A549 (cell line): Measurements from ENCODE around the gene GLS. TPM values are rescaled to one million over a fixed set of nuclear protein-coding genes. Genes with fewer than 3 reads are reported as not detected.

Experiments used
- ATOH8 ChIP-seq: fragments of 250-450 bp; sonication (Bioruptor Pico); IDR thresholded peaks from 2 replicates; pipeline ENCODE4 v1.5.0; 2020; ENCODE audit warnings: low read depth, mild to moderate bottlenecking, moderate library complexity
- BCL3 ChIP-seq: fragments of >200 bp; sonication (Bioruptor Twin); formaldehyde crosslinking; IDR thresholded peaks from 3 replicates; pipeline ENCODE4 v1.6.1; 2016
- BHLHE40 ChIP-seq: IDR thresholded peaks from 2 replicates; pipeline ENCODE4 v1.6.1; 2012; ENCODE audit warnings: low read depth, low read length, inconsistent platforms
- CBX2 ChIP-seq: fragments of 200-600 bp; sonication (generic); IDR thresholded peaks from 2 replicates; pipeline ENCODE4 v1.6.1; 2016; ENCODE audit warnings: low read depth, mild to moderate bottlenecking, borderline replicate concordance
- CBX8 ChIP-seq: fragments of 200-600 bp; sonication (generic); IDR thresholded peaks from 2 replicates; pipeline ENCODE4 v1.6.1; 2016
- CHD2 ChIP-seq: fragments of 150-350 bp; IDR thresholded peaks from 2 replicates; pipeline ENCODE4 v1.6.1; 2014; ENCODE audit warnings: low read length; ENCODE audit not compliant: partially characterized antibody
- CTCF ChIP-seq: fragments of >200 bp; sonication (Bioruptor Twin); formaldehyde crosslinking; IDR thresholded peaks from 3 replicates; pipeline ENCODE4 v1.5.1; 2016
- E2F6 ChIP-seq: IDR thresholded peaks from 2 replicates; pipeline ENCODE4 v1.6.1; 2012; ENCODE audit warnings: low read depth, borderline replicate concordance
- EHF ChIP-seq: fragments of 250-450 bp; sonication (Bioruptor Pico); IDR thresholded peaks from 2 replicates; pipeline ENCODE4 v1.5.0; 2020; ENCODE audit warnings: mild to moderate bottlenecking
- EHMT2 ChIP-seq: fragments of 200-600 bp; sonication (generic); IDR thresholded peaks from 2 replicates; pipeline ENCODE4 v1.6.1; 2016; ENCODE audit warnings: antibody characterized with exemption, low read depth, mild to moderate bottlenecking, moderate library complexity
- ELK1 ChIP-seq: fragments of 150-350 bp; IDR thresholded peaks from 2 replicates; pipeline ENCODE4 v1.6.1; 2014; ENCODE audit warnings: low read depth, mild to moderate bottlenecking, low read length
- ESRRA ChIP-seq: fragments of 150-350 bp; IDR thresholded peaks from 2 replicates; pipeline ENCODE4 v1.6.1; 2014; ENCODE audit warnings: mild to moderate bottlenecking, low read length, borderline replicate concordance
- FOSL2 ChIP-seq, 2 experiments: fragments of 450-650 bp in 1 of 2; fragments of >200 bp in 1 of 2; sonication (Bioruptor Twin) in 1 of 2; formaldehyde crosslinking; IDR thresholded peaks; 2 replicates each; pipeline versions ENCODE4 v1.5.0 to v1.6.1; 2016 to 2020; ENCODE audit warnings: mild to moderate bottlenecking in 1 of 2, moderate library complexity in 1 of 2
- FOXS1 ChIP-seq: fragments of 250-450 bp; sonication (Bioruptor Pico); IDR thresholded peaks from 2 replicates; pipeline ENCODE4 v1.5.0; 2020; ENCODE audit warnings: mild to moderate bottlenecking, moderate library complexity
- GATA3 ChIP-seq: IDR thresholded peaks from 2 replicates; pipeline ENCODE4 v1.6.1; 2012; ENCODE audit warnings: borderline replicate concordance
- HES2 ChIP-seq: fragments of >200 bp; sonication (Bioruptor Twin); formaldehyde crosslinking; IDR thresholded peaks from 2 replicates; pipeline ENCODE4 v1.6.1; 2016
- HOXA7 ChIP-seq: fragments of 250-450 bp; sonication (Bioruptor Pico); IDR thresholded peaks from 2 replicates; pipeline ENCODE4 v1.5.0; 2020; ENCODE audit warnings: mild to moderate bottlenecking, moderate library complexity
- HOXB13 ChIP-seq: fragments of 250-450 bp; sonication (Bioruptor Pico); IDR thresholded peaks from 2 replicates; pipeline ENCODE4 v1.5.0; 2020; ENCODE audit warnings: low read depth, mild to moderate bottlenecking, moderate library complexity
- JUN ChIP-seq, 2 experiments: fragments of >200 bp; sonication (Bioruptor Twin); formaldehyde crosslinking; IDR thresholded peaks; 2 replicates in 1 of 2; 3 replicates in 1 of 2; pipeline ENCODE4 v1.6.1; 2016 to 2017
- KDM1A ChIP-seq: fragments of 200-600 bp; sonication (generic); IDR thresholded peaks from 2 replicates; pipeline ENCODE4 v1.6.1; 2016; ENCODE audit warnings: low read depth, mild to moderate bottlenecking
- KDM5A ChIP-seq: fragments of 200-600 bp; sonication (generic); IDR thresholded peaks from 2 replicates; pipeline ENCODE4 v1.6.1; 2016; ENCODE audit warnings: antibody characterized with exemption, mild to moderate bottlenecking
- MAX ChIP-seq: IDR thresholded peaks from 2 replicates; pipeline ENCODE4 v1.6.1; 2012
- MYC ChIP-seq: IDR thresholded peaks from 2 replicates; pipeline ENCODE4 v1.6.1; 2012; ENCODE audit warnings: mild to moderate bottlenecking, inconsistent platforms, low read length, improper control_type of control experiment, borderline replicate concordance
- NFE2L2 ChIP-seq: fragments of 150-350 bp; conservative IDR thresholded peaks from 2 replicates; pipeline ENCODE4 v1.6.1; 2014; ENCODE audit warnings: low read length
- POLR2AphosphoS2 ChIP-seq: conservative IDR thresholded peaks from 2 replicates; pipeline ENCODE4 v1.6.1; 2012; ENCODE audit warnings: low read length, improper control_type of control experiment, inconsistent platforms
- RAD21 ChIP-seq, 2 experiments: fragments of >200 bp in 1 of 2; sonication (Bioruptor Twin) in 1 of 2; formaldehyde crosslinking in 1 of 2; IDR thresholded peaks in 1 of 2; conservative IDR thresholded peaks in 1 of 2; 2 replicates in 1 of 2; 3 replicates in 1 of 2; pipeline ENCODE4 v1.6.1; 2012 to 2018; ENCODE audit warnings: inconsistent platforms in 1 of 2
- RARB ChIP-seq: fragments of 250-450 bp; sonication (Bioruptor Pico); IDR thresholded peaks from 2 replicates; pipeline ENCODE4 v1.8.0; 2021; ENCODE audit warnings: mild to moderate bottlenecking, moderate library complexity
- RFX5 ChIP-seq: fragments of 450-650 bp; IDR thresholded peaks from 2 replicates; pipeline ENCODE4 v1.7.1; 2014; ENCODE audit warnings: antibody characterized with exemption, mild to moderate bottlenecking, moderate library complexity
- RNF2 ChIP-seq: fragments of 200-600 bp; sonication (generic); IDR thresholded peaks from 2 replicates; pipeline ENCODE4 v1.6.1; 2016; ENCODE audit warnings: low read depth, mild to moderate bottlenecking, antibody characterized with exemption, moderate library complexity, borderline replicate concordance
- SMC3 ChIP-seq: fragments of >200 bp; sonication (Bioruptor Twin); formaldehyde crosslinking; IDR thresholded peaks from 3 replicates; pipeline ENCODE4 v1.6.1; 2018; ENCODE audit warnings: inconsistent platforms
- SREBF2 ChIP-seq: fragments of 450-650 bp; IDR thresholded peaks from 2 replicates; pipeline ENCODE4 v1.6.1; 2014; ENCODE audit warnings: mild to moderate bottlenecking, moderate library complexity
- TFCP2L1 ChIP-seq: fragments of 250-450 bp; sonication (Bioruptor Pico); IDR thresholded peaks from 2 replicates; pipeline ENCODE4 v1.5.0; 2021; ENCODE audit warnings: mild to moderate bottlenecking
- USF2 ChIP-seq: fragments of 450-650 bp; IDR thresholded peaks from 2 replicates; pipeline ENCODE4 v1.6.1; 2014; ENCODE audit warnings: antibody characterized with exemption
- ZFP36 ChIP-seq: fragments of 450-650 bp; IDR thresholded peaks from 2 replicates; pipeline ENCODE4 v1.6.1; 2014; ENCODE audit warnings: borderline replicate concordance; ENCODE audit not compliant: partially characterized antibody
- ZSCAN20 ChIP-seq: fragments of 250-450 bp; sonication (Bioruptor Pico); IDR thresholded peaks from 2 replicates; pipeline ENCODE4 v1.8.0; 2022; ENCODE audit warnings: mild to moderate bottlenecking, moderate library complexity
- polyA plus RNA-seq, 4 experiments: library from polyadenylated mRNA; depleted of rRNA in 3 of 4; stranded (reverse); fragments of >200 nt; fragmentation: RNase III in 1 of 4; extraction: RNeasy Plus Mini Kit Qiagen cat#74134 plus additional on column Dnase treatment in 1 of 4; gene quantifications; 2 replicates in 3 of 4; 3 replicates in 1 of 4; pipeline ENCODE4 v1.2.3, GENCODE V29; 2011 to 2017

Gene GLS
- polyA plus RNA-seq, 2 of the 4 experiments (the other 2 are of a cell fraction) = 269 to 321 TPM

GRCh38 chr2:190843890-190844699 lies 36.5 kb upstream of the GLS start (continued):
- TF ChIP-seq NFE2L2 = peak; percentile 92
- TF ChIP-seq SREBF2 = no peak
- no peak for TF ChIP-seq GATA3
- TF ChIP-seq ATOH8 (CRISPR knock-in tag) = peak; percentile 69; the same call in 1 of the 2 replicates
- TF ChIP-seq KDM1A = no peak
- no peak for TF ChIP-seq BHLHE40
- peak; percentile 64 for TF ChIP-seq FOSL2 (IDR thresholded peaks at IDR 0.05)
- TF ChIP-seq FOSL2 (CRISPR knock-in tag; IDR thresholded peaks at IDR 0.05) = peak; percentile 77
- TF ChIP-seq ZFP36 = no peak
- TF ChIP-seq ZSCAN20 (CRISPR knock-in tag) = no peak
- TF ChIP-seq MAX = 0 out of 2 replicates have a peak, but pooled peaks have one; percentile 36
- TF ChIP-seq TFCP2L1 (CRISPR knock-in tag) = no peak
- peak; percentile 19; the same call in 1 of the 3 replicates for TF ChIP-seq SMC3
- no peak for TF ChIP-seq EHMT2
- no peak for TF ChIP-seq E2F6
- no peak for TF ChIP-seq CHD2
- TF ChIP-seq ESRRA = no peak
- TF ChIP-seq RFX5 = no peak
- no peak for TF ChIP-seq RNF2
- no peak for TF ChIP-seq POLR2AphosphoS2
- TF ChIP-seq EHF = no peak
- TF ChIP-seq USF2 = no peak
- TF ChIP-seq HOXA7 = no peak
- no peak for TF ChIP-seq ELK1
- no peak for TF ChIP-seq CBX8
- no peak for TF ChIP-seq CTCF
- peak; percentile 81; the same call in 1 of the 2 replicates for TF ChIP-seq HOXB13 (CRISPR knock-in tag)
- no peak for TF ChIP-seq CBX2
- no peak for TF ChIP-seq HES2
- no peak for TF ChIP-seq FOXS1 (CRISPR knock-in tag)
- peak; percentile 59 to 61; a peak in 3 of 5 replicates for TF ChIP-seq JUN (IDR thresholded peaks at IDR 0.05)
- no peak for TF ChIP-seq KDM5A
- 0 out of 2 replicates have a peak, but pooled peaks have one; percentile 23 for TF ChIP-seq MYC
- TF ChIP-seq RARB (CRISPR knock-in tag) = no peak
- TF ChIP-seq BCL3 = 0 out of 3 replicates have a peak, but pooled peaks have one; percentile 28
- no peak for TF ChIP-seq RAD21 (conservative IDR thresholded peaks at IDR 0.05 in 1 of 2, IDR thresholded peaks at IDR 0.05 in 1 of 2)
